Stomach smooth muscle (tissue), 2 donors: ENCODE results near the gene ABHD15.

Experiments used
- H3K27ac ChIP-seq: one replicate; pipeline ENCODE4 v1.7.0; 2013; ENCODE audit warnings: mild to moderate bottlenecking, low read length, inconsistent platforms
- H3K27me3 ChIP-seq, 2 donors: one replicate each; pipeline ENCODE4 v1.7.0; 2013; ENCODE audit warnings: low read length in 2 of 2; ENCODE audit not compliant: insufficient read depth in 2 of 2, control insufficient read depth in 1 of 2
- H3K36me3 ChIP-seq, 2 donors: one replicate each; pipeline ENCODE4 v1.7.0; 2013; ENCODE audit warnings: low read length in 2 of 2; ENCODE audit not compliant: control insufficient read depth in 2 of 2, insufficient read depth in 2 of 2
- H3K4me1 ChIP-seq: one replicate; pipeline ENCODE4 v1.7.0; 2013; ENCODE audit warnings: low read length; ENCODE audit not compliant: control insufficient read depth, insufficient read depth
- H3K4me3 ChIP-seq, 2 donors: one replicate each; pipeline ENCODE4 v1.7.0; 2013; ENCODE audit warnings: low read length in 2 of 2
- H3K9ac ChIP-seq, 2 donors: one replicate each; pipeline ENCODE4 v1.7.0; 2013; ENCODE audit warnings: low read length in 2 of 2, mild to moderate bottlenecking in 1 of 2
- H3K9me3 ChIP-seq, 2 donors: one replicate each; pipeline ENCODE4 v1.7.0; 2013; ENCODE audit warnings: low read length in 2 of 2; ENCODE audit not compliant: control insufficient read depth in 2 of 2
- donor health status: healthy.
- donor health status: Pancreatic carcinoma.

The ABHD15 gene

GRCh38 chr17:29578626-29579485 lies 12.0 kb upstream of the ABHD15 start:
- no peak overlapping the region for H3K27ac ChIP-seq
- no peak overlapping the region for H3K4me3 ChIP-seq
- H3K9me3 ChIP-seq: no peaks in the 10 kb centered on the region
- peaks cover 24% of the 10 kb centered on the region for H3K4me1 ChIP-seq
- H3K27me3 ChIP-seq: no peaks in the 10 kb centered on the region
- H3K36me3 ChIP-seq: peaks cover 12 to 54% of the 10 kb centered on the region in 2 donors
- no peak overlapping the region for H3K9ac ChIP-seq

- H3K36me3 ChIP-seq: peaks cover 12 to 53% of the 10 kb centered on the region in 2 donors
- peaks cover 24% of the 10 kb centered on the region for H3K4me1 ChIP-seq
- H3K27me3 ChIP-seq: no peaks in the 10 kb centered on the region
- no peaks in the 10 kb centered on the region for H3K9me3 ChIP-seq
- no peak overlapping the region for H3K4me3 ChIP-seq
- H3K27ac ChIP-seq: no peak overlapping the region
- no peak overlapping the region for H3K9ac ChIP-seq
Measured at GRCh38 chr17:29577385-29578211, 10.8 kb upstream of the ABHD15 start.

- Histone ChIP-seq H3K4me1 (peaks cover 29% of the 10 kb centered on the region), H3K4me3 (no peak overlapping the region), H3K27ac (no peak overlapping the region), H3K36me3 (peaks cover 7 to 48% of the 10 kb centered on the region in 2 donors), H3K9ac (no peak overlapping the region), H3K9me3 (no peaks in the 10 kb centered on the region), H3K27me3 (no peaks in the 10 kb centered on the region)
Measured at GRCh38 chr17:29577001-29577370, 10.1 kb upstream of the ABHD15 start.

GRCh38 chr17:29576214-29577000 lies 9.6 kb upstream of the ABHD15 start:
- no peak overlapping the region for H3K4me3 ChIP-seq
- H3K27me3 ChIP-seq: no peaks in the 10 kb centered on the region
- no peak overlapping the region for H3K9ac ChIP-seq
- H3K9me3 ChIP-seq: no peaks in the 10 kb centered on the region
- H3K36me3 ChIP-seq: peaks cover 5 to 49% of the 10 kb centered on the region in 2 donors
- peaks cover 29% of the 10 kb centered on the region for H3K4me1 ChIP-seq
- no peak overlapping the region for H3K27ac ChIP-seq

- Histone ChIP-seq H3K4me3 (no peak overlapping the region), H3K9ac (no peak overlapping the region), H3K27me3 (no peaks in the 10 kb centered on the region), H3K36me3 (peaks cover 5 to 44% of the 10 kb centered on the region in 2 donors), H3K4me1 (peaks cover 35% of the 10 kb centered on the region), H3K9me3 (no peaks in the 10 kb centered on the region), H3K27ac (no peak overlapping the region)
Measured at GRCh38 chr17:29575511-29576213, 8.8 kb upstream of the ABHD15 start.

- Histone ChIP-seq H3K4me3 (no peak overlapping the region), H3K4me1 (peaks cover 29% of the 10 kb centered on the region), H3K9ac (no peak overlapping the region), H3K27me3 (no peaks in the 10 kb centered on the region), H3K27ac (no peak overlapping the region), H3K9me3 (no peaks in the 10 kb centered on the region), H3K36me3 (peaks cover 5 to 41% of the 10 kb centered on the region in 2 donors)
Measured at GRCh38 chr17:29574732-29575510, 8.1 kb upstream of the ABHD15 start.

- H3K27ac ChIP-seq: no peak overlapping the region
- H3K4me1 ChIP-seq: peaks cover 32% of the 10 kb centered on the region
- H3K9me3 ChIP-seq: no peaks in the 10 kb centered on the region
- H3K4me3 ChIP-seq: no peak overlapping the region
- peaks cover 5 to 37% of the 10 kb centered on the region in 2 donors for H3K36me3 ChIP-seq
- no peak overlapping the region for H3K9ac ChIP-seq
- H3K27me3 ChIP-seq: no peaks in the 10 kb centered on the region
Measured at GRCh38 chr17:29573871-29574731, 7.3 kb upstream of the ABHD15 start.

- Histone ChIP-seq H3K9me3 (no peaks in the 10 kb centered on the region), H3K27ac (no peak overlapping the region), H3K4me1 (peaks cover 37% of the 10 kb centered on the region), H3K27me3 (no peaks in the 10 kb centered on the region), H3K4me3 (no peak overlapping the region), H3K9ac (no peak overlapping the region), H3K36me3 (peaks cover 5 to 33% of the 10 kb centered on the region in 2 donors)
Measured at GRCh38 chr17:29573558-29573869, 6.7 kb upstream of the ABHD15 start.
